ENCODE data around the gene IARS1.

Gene IARS1

DNA sequence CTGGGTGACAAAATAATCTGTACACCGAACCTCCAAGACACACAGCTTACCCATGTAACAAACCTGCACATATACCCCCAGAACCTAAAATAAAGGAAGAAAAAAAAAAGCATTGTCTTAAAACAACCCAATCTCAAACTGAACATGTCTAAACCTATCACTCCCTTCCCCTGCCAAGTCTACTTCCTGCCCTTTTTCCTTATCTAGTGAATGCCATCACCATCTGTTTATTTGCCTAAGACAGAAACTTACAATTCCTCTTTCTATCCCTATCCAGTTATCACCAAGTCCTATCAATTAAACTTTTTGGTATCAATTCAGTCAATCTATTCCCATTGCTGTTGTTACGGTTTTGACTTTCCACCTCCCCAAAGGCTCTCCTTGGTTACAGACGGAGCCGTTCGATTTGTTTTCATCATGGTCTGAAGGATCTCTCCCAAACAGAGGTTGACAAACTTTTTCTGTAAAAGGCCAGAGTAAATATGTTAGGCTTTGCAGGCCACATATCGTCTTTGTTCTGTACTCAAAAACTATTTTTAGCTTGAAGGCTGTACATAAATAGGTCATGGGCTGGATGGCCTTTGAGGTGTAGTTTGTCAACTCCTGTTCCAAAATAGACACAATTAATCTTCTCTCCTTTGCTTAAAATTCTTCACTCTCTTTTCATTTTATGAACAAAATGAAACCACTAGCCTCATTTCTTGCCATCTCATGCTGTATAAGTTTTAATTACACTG, 19.6 kb upstream of the IARS1 start:
- Mint-ChIP-seq H3K4me1 (ENCODE audit: low read depth) (peaks cover 11% of the 10 kb centered on the region), H3K9me3 (no peaks in the 10 kb centered on the region), H3K27me3 (ENCODE audit: low read depth) (no peaks in the 10 kb centered on the region), H3K27ac (peak overlapping the region; percentile 28), H3K36me3 (ENCODE audit: low read depth) (peaks cover 58% of the 10 kb centered on the region), H3K4me3 (no peak overlapping the region)

DNA sequence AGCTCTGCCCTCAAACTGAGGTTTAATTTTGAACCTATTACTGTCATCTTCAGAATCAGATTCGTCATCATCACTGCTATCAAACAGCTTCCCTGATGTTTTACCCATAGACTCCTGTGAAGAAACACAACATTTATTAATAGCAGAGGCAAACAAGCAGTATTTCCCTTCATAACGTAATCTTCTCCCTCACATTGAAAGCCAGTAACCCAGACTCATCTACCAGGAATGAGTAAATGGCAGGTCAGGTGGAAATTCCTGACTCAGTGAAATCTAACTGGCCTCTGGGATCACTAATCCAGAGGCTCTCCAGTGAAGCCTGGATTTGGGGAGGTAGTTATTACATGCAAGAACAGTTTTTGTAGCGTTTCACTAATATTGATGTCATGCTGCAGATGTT, 17.1 kb upstream of the IARS1 start:
- Mint-ChIP-seq H3K36me3 (ENCODE audit: low read depth) (peaks cover 59% of the 10 kb centered on the region), H3K9me3 (no peaks in the 10 kb centered on the region), H3K4me3 (no peak overlapping the region), H3K27me3 (ENCODE audit: low read depth) (no peaks in the 10 kb centered on the region), H3K4me1 (ENCODE audit: low read depth) (peaks cover 11% of the 10 kb centered on the region), H3K27ac (no peak overlapping the region)

GRCh38 chr9:92308893-92309292, 15.4 kb upstream of the IARS1 start:
- Mint-ChIP-seq H3K4me3 (no peak overlapping the region), H3K36me3 (ENCODE audit: low read depth) (peaks cover 59% of the 10 kb centered on the region), H3K27ac (no peak overlapping the region), H3K4me1 (ENCODE audit: low read depth) (peaks cover 11% of the 10 kb centered on the region), H3K27me3 (ENCODE audit: low read depth) (no peaks in the 10 kb centered on the region), H3K9me3 (no peaks in the 10 kb centered on the region)

DNA sequence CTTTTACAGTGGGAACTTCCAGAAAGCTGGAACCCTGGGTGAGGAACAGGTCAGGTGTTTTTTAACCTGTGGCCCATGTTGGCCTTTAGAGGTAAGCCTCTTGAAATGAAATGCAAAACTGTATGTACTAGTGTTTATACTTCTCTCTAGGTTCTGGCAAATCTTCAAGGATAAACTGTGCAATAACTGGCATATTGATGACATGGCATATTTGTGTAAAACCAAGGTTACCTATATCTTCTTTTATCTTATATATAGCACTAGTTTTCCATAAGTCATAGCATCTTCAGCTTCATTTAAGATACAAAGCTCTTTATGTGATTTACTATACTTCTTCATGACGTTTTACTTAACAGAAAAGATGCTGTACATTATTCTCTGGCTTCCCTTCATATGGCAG, 7.4 kb upstream of the IARS1 start:
- no peak overlapping the region for H3K27ac Mint-ChIP-seq
- no peaks in the 10 kb centered on the region for H3K27me3 Mint-ChIP-seq (ENCODE audit: low read depth)
- H3K4me3 Mint-ChIP-seq, result no peak overlapping the region
- peaks cover 57% of the 10 kb centered on the region for H3K36me3 Mint-ChIP-seq (ENCODE audit: low read depth)
- H3K4me1 Mint-ChIP-seq (ENCODE audit: low read depth), result peaks cover 20% of the 10 kb centered on the region
- H3K9me3 Mint-ChIP-seq, result no peaks in the 10 kb centered on the region

GRCh38 chr9:92299116-92299515, 5.6 kb upstream of the IARS1 start:
- no peaks in the 10 kb centered on the region for H3K27me3 Mint-ChIP-seq (ENCODE audit: low read depth)
- H3K4me3 Mint-ChIP-seq, result no peak overlapping the region
- H3K27ac Mint-ChIP-seq, result peak overlapping the region; percentile 50
- no peaks in the 10 kb centered on the region for H3K9me3 Mint-ChIP-seq
- peaks cover 48% of the 10 kb centered on the region for H3K36me3 Mint-ChIP-seq (ENCODE audit: low read depth)
- H3K4me1 Mint-ChIP-seq (ENCODE audit: low read depth), result peaks cover 33% of the 10 kb centered on the region

GRCh38 chr9:92298036-92298435, 4.5 kb upstream of the IARS1 start:
- H3K9me3 Mint-ChIP-seq, result no peaks in the 10 kb centered on the region
- peaks cover 43% of the 10 kb centered on the region for H3K36me3 Mint-ChIP-seq (ENCODE audit: low read depth)
- peaks cover 34% of the 10 kb centered on the region for H3K4me1 Mint-ChIP-seq (ENCODE audit: low read depth)
- H3K27ac Mint-ChIP-seq, result peak overlapping the region; percentile 75
- H3K27me3 Mint-ChIP-seq (ENCODE audit: low read depth), result no peaks in the 10 kb centered on the region
- peak overlapping the region; percentile 60 for H3K4me3 Mint-ChIP-seq

- peaks cover 38% of the 10 kb centered on the region for H3K36me3 Mint-ChIP-seq (ENCODE audit: low read depth)
Measured at GRCh38 chr9:92297611-92298010, 4.1 kb upstream of the IARS1 start.

DNA sequence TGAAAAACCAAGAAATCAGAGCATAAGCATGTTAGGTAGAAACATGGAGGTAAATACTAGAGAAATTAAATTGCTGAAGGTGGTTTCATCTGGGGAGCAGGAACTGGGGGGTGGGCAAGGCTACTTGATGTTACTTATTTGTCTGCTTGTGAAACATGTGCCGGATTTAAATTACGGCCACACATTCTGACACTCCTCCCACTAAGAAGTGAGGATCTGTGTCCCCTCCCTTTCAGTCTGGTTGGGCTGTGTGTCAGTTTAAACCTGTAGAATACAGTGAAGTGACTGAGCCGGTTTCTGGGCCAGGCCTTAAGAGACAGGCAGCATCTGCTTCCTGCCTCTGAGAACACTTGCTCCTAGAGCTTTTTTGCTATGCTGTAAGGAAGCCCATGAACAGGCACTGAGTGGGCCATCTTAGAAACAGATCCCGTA, 2.3 kb upstream of the IARS1 start:
- Mint-ChIP-seq H3K27ac (peak overlapping the region; percentile 58), H3K27me3 (ENCODE audit: low read depth) (no peaks in the 10 kb centered on the region), H3K36me3 (ENCODE audit: low read depth) (peaks cover 40% of the 10 kb centered on the region), H3K4me1 (ENCODE audit: low read depth) (peaks cover 53% of the 10 kb centered on the region), H3K4me3 (peak overlapping the region; percentile 18), H3K9me3 (no peaks in the 10 kb centered on the region)

More at GRCh38 chr9:92297611-92298010, 4.1 kb upstream of the IARS1 start:
- H3K27me3 Mint-ChIP-seq (ENCODE audit: low read depth), result no peaks in the 10 kb centered on the region
- H3K4me1 Mint-ChIP-seq (ENCODE audit: low read depth), result peaks cover 38% of the 10 kb centered on the region
- no peaks in the 10 kb centered on the region for H3K9me3 Mint-ChIP-seq
- peak overlapping the region; percentile 75 for H3K27ac Mint-ChIP-seq
- H3K4me3 Mint-ChIP-seq, result peak overlapping the region; percentile 60

DNA sequence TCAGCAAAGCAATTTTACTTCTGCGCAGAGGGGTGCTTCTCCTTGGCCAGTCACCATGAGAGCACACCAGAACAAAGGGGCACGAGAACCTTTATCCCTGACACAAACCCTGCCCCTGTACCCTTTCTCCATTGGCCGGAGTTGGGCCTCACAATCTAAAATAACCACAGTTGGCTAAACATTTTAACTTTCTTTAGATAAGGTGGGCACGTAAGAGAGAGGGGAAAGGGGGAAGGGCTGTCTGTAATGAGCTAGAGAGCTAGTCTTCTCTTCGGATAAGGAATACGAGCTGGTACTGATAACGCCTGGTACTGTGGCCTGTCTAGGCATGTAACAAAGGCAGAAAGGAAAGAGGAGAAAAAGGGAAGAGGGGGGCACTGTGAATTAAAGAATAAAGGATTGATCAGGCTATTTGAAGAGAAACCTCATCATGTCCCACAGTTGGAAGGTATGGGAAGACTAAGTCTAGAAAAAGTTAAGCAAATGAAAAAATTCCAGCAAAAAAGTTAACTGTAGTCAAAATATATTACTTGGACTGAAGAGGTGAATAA, 1.8 kb upstream of the IARS1 start:
- Mint-ChIP-seq H3K4me3 (no peak overlapping the region), H3K27me3 (ENCODE audit: low read depth) (no peaks in the 10 kb centered on the region), H3K27ac (peak overlapping the region; percentile 58), H3K9me3 (no peaks in the 10 kb centered on the region), H3K4me1 (ENCODE audit: low read depth) (peaks cover 56% of the 10 kb centered on the region), H3K36me3 (ENCODE audit: low read depth) (peaks cover 39% of the 10 kb centered on the region)

- peaks cover 61% of the 10 kb centered on the region for H3K4me1 Mint-ChIP-seq (ENCODE audit: low read depth)
- H3K9me3 Mint-ChIP-seq, result no peaks in the 10 kb centered on the region
Measured at GRCh38 chr9:92294297-92294676, 790 bp upstream of the IARS1 start.

GRCh38 chr9:92293075-92293354, 482 bp downstream of the IARS1 start:
- Mint-ChIP-seq H3K27me3 (ENCODE audit: low read depth) (no peaks in the 10 kb centered on the region), H3K27ac (peak overlapping the region; percentile 99), H3K9me3 (no peaks in the 10 kb centered on the region), H3K36me3 (ENCODE audit: low read depth) (peaks cover 37% of the 10 kb centered on the region), H3K4me1 (ENCODE audit: low read depth) (peaks cover 57% of the 10 kb centered on the region), H3K4me3 (peak overlapping the region; percentile 99)

More at GRCh38 chr9:92294297-92294676, 790 bp upstream of the IARS1 start:
- H3K27ac Mint-ChIP-seq, result peak overlapping the region; percentile 99
- no peaks in the 10 kb centered on the region for H3K27me3 Mint-ChIP-seq (ENCODE audit: low read depth)
- peak overlapping the region; percentile 99 for H3K4me3 Mint-ChIP-seq
- H3K36me3 Mint-ChIP-seq (ENCODE audit: low read depth), result peaks cover 42% of the 10 kb centered on the region

GRCh38 chr9:92292338-92293074, 991 bp downstream of the IARS1 start:
- Mint-ChIP-seq H3K36me3 (ENCODE audit: low read depth) (peaks cover 35% of the 10 kb centered on the region), H3K27me3 (ENCODE audit: low read depth) (no peaks in the 10 kb centered on the region), H3K27ac (peak overlapping the region; percentile 99), H3K4me1 (ENCODE audit: low read depth) (peaks cover 53% of the 10 kb centered on the region), H3K9me3 (no peaks in the 10 kb centered on the region), H3K4me3 (peak overlapping the region; percentile 99)

GRCh38 chr9:92291577-92291976, 1.9 kb downstream of the IARS1 start:
- Mint-ChIP-seq H3K27me3 (ENCODE audit: low read depth) (no peaks in the 10 kb centered on the region), H3K36me3 (ENCODE audit: low read depth) (peaks cover 31% of the 10 kb centered on the region), H3K9me3 (no peaks in the 10 kb centered on the region), H3K4me3 (peak overlapping the region; percentile 30), H3K27ac (no peak overlapping the region), H3K4me1 (ENCODE audit: low read depth) (peaks cover 51% of the 10 kb centered on the region)

DNA sequence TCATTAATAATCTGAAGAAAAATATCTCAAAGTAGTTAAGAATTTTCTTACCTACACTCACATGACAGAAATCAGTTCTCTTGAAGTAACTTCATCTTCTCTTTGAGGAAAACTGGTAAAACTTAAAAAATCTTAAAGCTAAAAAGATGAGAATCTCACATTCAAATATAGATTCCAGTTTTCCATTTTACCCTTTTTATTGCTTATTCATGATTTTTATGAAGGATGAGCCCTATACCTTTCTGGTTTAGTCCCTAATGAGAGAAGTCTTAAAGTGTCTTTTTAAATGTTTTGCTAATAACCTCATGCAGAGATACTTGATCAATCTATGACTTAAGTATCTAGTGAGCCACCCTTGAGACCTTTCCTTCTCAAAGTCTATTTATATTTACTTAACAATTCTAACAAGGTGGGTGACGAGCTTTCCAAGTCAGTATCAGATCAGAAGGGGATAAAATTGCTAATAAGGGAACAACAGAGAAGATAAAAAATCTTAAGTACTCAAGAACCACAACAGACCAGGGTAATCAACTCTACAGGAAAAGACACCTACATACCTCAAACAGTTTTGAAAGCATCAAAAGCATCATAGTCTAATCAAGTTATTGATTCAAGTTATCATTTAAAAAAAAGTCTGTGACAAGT, 2.6 kb downstream of the IARS1 start:
- H3K36me3 Mint-ChIP-seq (ENCODE audit: low read depth), result peaks cover 31% of the 10 kb centered on the region
- peak overlapping the region; percentile 57 for H3K4me3 Mint-ChIP-seq
- no peaks in the 10 kb centered on the region for H3K27me3 Mint-ChIP-seq (ENCODE audit: low read depth)
- no peaks in the 10 kb centered on the region for H3K9me3 Mint-ChIP-seq
- H3K27ac Mint-ChIP-seq, result peak overlapping the region; percentile 44
- peaks cover 46% of the 10 kb centered on the region for H3K4me1 Mint-ChIP-seq (ENCODE audit: low read depth)

Measured in T-helper 1 cell treated with Interleukin-12 subunit alpha and Interleukin-12 subunit beta and Interleukin-4 antibody, amounts not matched to agents 30 μg/mL and 1 μg/mL, for 36 hours (primary cell).